KOPT-K1 (cell line): ENCODE data around the gene GIGYF2.
"Not testable (repeated sequence)": the region's sequence is repeated elsewhere in the genome, so short reads cannot be mapped to it uniquely, and the experiment has no call there.

ENCODE experiments used
- H3K27ac ChIP-seq: fragments of 200-600 bp; sonication (generic); 2 replicates; pipeline ENCODE4 v1.5.1; 2016; ENCODE audit warnings: antibody characterized with exemption, mild to moderate bottlenecking, low read depth, low read length; ENCODE audit not compliant: poor library complexity, severe bottlenecking
- H3K36me3 ChIP-seq: fragments of 200-600 bp; sonication (generic); 2 replicates; pipeline ENCODE4 v1.5.1; 2017; ENCODE audit warnings: antibody characterized with exemption, mild to moderate bottlenecking, low read length, moderate library complexity; ENCODE audit not compliant: insufficient read depth
- H3K9me3 ChIP-seq: fragments of 200-600 bp; sonication (generic); 2 replicates; pipeline ENCODE4 v1.5.1; 2017; ENCODE audit warnings: antibody characterized with exemption, low read length, mild to moderate bottlenecking; ENCODE audit not compliant: insufficient read depth, poor library complexity, severe bottlenecking

GIGYF2 gene

GRCh38 chr2:232838406-232838874 is 141.3 kb downstream of the GIGYF2 start:
- Histone ChIP-seq H3K9me3 (no peaks in the 10 kb centered on the region), H3K36me3 (peaks cover 82% of the 10 kb centered on the region), H3K27ac (peak overlapping the region; percentile 70)

DNA sequence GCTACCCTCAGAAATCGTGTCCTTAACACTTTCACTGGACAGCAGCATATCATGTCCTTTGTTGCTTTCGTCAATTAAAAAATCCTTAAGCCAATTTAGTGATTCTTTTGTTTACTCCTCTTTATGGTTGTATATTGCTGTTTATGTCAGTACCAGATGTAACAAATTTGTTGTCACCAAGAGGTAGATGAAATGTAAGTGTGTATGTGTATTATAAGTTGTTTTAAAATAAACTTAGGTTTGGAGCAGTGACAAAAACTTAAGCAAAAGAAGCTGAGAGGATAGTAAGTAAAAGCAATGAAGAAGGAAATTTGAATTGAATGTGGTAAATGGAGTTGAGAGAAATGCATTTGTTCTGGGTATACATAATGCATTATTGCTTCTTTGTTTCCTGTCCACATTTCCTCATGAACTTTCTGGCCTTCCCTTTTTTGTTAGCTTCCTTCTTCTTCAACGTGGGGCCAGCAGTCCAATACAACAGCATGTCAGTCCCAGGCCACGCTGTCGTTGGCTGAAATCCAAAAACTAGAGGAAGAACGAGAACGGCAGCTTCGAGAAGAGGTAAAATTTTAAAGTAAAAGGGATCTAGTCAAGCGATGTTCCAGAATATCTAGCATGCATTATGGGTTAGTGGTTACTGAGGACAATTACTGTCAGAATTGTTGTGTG is 142.4 kb downstream of the GIGYF2 start:
- H3K36me3 ChIP-seq, result peaks cover 82% of the 10 kb centered on the region
- H3K9me3 ChIP-seq, result no peaks in the 10 kb centered on the region
- H3K27ac ChIP-seq, result peak overlapping the region; percentile 70

GRCh38 chr2:232842689-232843088 is 145.6 kb downstream of the GIGYF2 start:
- Histone ChIP-seq H3K27ac (no peak overlapping the region), H3K36me3 (peaks cover 87% of the 10 kb centered on the region), H3K9me3 (no peaks in the 10 kb centered on the region)

DNA sequence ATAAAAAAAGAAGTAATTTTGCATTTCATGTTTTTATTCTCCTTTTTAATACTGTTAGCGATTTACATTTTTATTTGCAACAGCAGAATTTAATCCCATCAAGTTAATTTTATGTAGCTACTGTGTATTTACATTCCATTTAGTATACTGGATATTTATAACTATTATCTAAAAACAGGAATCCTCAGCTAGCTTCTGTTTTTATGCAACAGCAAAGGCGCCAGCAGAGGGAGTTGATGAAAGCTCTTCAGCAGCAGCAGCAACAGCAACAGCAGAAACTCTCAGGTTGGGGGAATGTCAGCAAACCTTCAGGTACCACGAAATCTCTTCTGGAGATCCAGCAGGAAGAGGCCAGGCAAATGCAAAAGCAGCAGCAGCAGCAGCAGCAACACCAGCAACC is 146.7 kb downstream of the GIGYF2 start:
- Histone ChIP-seq H3K9me3 (no peaks in the 10 kb centered on the region), H3K27ac (no peak overlapping the region), H3K36me3 (peaks cover 96% of the 10 kb centered on the region)

- H3K9me3 ChIP-seq, result no peaks in the 10 kb centered on the region
Measured at GRCh38 chr2:232846055-232846454, 148.9 kb downstream of the GIGYF2 start.

DNA sequence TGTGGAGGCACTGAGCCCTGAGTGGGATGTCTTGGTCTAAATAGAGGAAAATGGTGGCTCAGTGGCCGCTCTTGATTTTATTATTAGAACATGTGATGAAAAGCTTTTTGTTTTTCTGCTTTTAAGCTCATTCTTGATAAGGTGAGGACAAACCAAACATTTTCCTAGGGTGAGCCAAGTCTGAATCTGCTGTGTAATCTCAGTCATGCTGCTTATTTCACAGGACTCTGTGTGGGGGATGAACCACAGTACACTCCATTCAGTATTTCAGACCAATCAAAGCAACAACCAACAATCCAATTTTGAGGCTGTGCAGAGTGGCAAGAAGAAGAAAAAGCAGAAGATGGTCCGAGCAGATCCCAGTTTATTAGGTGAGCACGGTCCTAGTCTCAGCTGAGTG is 152.9 kb downstream of the GIGYF2 start:
- Histone ChIP-seq H3K27ac (no peak overlapping the region), H3K9me3 (no peaks in the 10 kb centered on the region), H3K36me3 (peaks cover 87% of the 10 kb centered on the region)

More at GRCh38 chr2:232846055-232846454, 148.9 kb downstream of the GIGYF2 start:
- no peak overlapping the region for H3K27ac ChIP-seq
- peaks cover 99% of the 10 kb centered on the region for H3K36me3 ChIP-seq

DNA sequence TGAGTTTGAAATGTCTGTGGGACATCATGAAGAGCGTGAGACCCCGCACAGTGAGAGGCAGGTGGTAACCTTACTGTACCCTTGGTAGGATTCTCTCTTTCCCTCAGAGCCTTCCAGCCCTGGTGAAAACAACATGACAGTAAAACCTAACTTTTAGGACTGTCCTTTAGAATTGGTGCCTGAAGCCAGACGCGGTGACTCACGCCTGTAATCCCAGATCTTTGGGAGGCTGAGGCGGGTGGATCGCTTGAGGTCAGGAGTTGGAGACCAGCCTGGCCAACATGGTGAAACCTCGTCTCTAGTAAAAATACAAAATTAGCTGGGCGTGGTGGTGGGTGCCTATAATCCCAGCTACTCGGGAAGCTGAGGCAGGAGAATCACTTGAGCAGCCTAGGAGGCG is 154.9 kb downstream of the GIGYF2 start:
- H3K36me3 ChIP-seq, result peaks cover 87% of the 10 kb centered on the region
- H3K27ac ChIP-seq, H3K9me3 ChIP-seq: not testable (repeated sequence)

- no peak overlapping the region for H3K27ac ChIP-seq
- H3K9me3 ChIP-seq, result no peaks in the 10 kb centered on the region
- H3K36me3 ChIP-seq, result peaks cover 87% of the 10 kb centered on the region
Measured at GRCh38 chr2:232852676-232853075, 155.5 kb downstream of the GIGYF2 start.

DNA sequence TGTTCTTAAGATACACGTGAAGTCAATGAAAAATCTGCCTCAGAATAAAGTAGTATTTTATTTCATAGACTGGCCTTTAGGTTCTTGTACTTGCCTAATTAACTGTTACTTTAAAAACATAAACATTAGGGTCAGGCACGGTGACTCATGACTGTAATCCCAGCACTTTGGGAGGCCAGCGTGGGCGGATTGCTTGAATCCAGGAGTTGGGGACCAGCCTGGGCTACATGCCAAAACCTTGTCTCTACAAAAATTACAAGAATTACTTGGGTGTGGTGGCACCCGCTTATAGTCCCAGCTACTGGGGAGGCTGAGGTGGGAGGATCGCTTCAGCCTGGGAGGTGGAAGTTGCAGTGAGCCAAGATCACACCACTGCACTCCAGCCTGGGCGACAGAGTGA is 157.0 kb downstream of the GIGYF2 start:
- Histone ChIP-seq H3K27ac (no peak overlapping the region), H3K9me3 (no peaks in the 10 kb centered on the region), H3K36me3 (peaks cover 87% of the 10 kb centered on the region)

DNA sequence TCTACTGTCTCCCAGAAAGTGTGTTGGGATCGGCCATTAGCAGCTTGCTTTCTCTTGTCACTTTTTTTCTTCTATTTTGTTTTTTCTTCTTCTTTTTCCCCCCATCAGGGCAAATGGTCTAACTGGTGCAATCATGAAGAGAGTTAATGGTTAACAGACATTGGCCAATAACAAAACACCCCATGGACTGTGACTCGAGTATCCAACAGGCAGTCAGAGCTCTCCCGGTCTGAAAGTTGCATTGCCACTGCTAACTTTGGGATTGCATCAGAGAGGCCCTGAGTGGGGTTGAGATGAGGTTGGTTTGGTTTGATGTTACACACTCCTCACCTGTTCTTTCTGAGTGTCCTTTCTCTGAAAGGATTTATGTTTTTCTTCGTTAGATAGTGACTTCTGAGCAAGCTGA is 160.0 kb downstream of the GIGYF2 start:
- Histone ChIP-seq H3K27ac (no peak overlapping the region), H3K36me3 (peaks cover 80% of the 10 kb centered on the region), H3K9me3 (no peaks in the 10 kb centered on the region)

GRCh38 chr2:232859385-232859916 is 162.3 kb downstream of the GIGYF2 start:
- Histone ChIP-seq H3K9me3 (no peaks in the 10 kb centered on the region), H3K27ac (no peak overlapping the region)

DNA sequence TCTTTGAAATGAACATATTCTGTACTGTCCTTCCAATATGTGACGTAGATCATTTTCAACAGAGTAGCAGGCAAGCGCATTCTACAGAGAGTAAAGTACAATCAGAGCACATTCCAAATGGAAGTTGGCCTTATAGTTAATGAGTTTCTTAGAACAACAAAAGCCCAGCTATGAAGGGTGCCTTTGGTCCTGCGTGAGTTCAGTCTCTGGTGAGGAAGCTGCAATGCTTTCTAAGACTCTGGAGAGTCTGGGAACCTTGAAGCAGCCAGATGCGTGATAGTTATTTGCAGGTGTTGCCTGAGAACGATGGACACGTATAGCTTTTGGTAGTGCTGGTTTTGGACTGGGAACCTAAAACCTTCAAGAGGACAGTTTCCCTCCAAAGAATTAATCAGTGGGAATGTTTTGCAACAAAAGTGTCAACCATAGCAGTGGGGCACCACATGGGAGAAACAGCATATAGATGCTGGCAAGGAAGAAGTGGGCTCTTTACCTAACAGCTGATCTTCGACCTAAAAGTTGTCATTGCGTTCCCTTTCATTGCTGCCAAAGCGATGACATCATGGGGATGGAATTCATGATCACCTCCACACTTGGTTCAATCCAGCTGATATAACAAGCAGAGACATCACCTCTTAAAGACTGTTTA is 163.6 kb downstream of the GIGYF2 start:
- H3K27ac ChIP-seq, result no peak overlapping the region
- H3K9me3 ChIP-seq, result no peaks in the 10 kb centered on the region
- peaks cover 57% of the 10 kb centered on the region for H3K36me3 ChIP-seq

More at GRCh38 chr2:232859385-232859916, 162.3 kb downstream of the GIGYF2 start:
- peaks cover 68% of the 10 kb centered on the region for H3K36me3 ChIP-seq

GRCh38 chr2:232861353-232861752 is 164.2 kb downstream of the GIGYF2 start:
- H3K36me3 ChIP-seq, result peaks cover 51% of the 10 kb centered on the region
- no peaks in the 10 kb centered on the region for H3K9me3 ChIP-seq
- H3K27ac ChIP-seq, result no peak overlapping the region

DNA sequence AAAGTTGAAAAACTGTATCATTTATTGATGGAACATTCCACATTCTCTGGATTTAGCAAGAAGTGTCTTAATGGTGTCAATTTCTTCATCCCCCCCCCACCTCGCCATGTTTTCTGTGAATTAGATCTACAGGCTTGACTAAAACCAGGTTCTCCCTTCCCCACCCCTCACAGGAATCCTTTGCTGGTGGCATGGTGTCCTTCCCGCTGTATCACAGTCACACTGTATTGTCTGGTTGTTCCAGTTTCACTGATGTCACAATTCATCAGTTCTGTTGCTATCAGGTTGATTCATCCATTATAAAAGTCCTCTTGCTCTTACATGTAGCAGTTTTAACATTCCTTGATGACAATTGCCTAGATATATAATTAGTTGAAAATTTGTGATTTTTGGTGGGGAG is 166.9 kb downstream of the GIGYF2 start:
- H3K36me3 ChIP-seq, result peaks cover 24% of the 10 kb centered on the region
- H3K9me3 ChIP-seq, result no peaks in the 10 kb centered on the region
- H3K27ac ChIP-seq, result no peak overlapping the region

GRCh38 chr2:232865165-232865564 is 168.0 kb downstream of the GIGYF2 start:
- Histone ChIP-seq H3K36me3 (peaks cover 13% of the 10 kb centered on the region), H3K27ac (no peak overlapping the region)

More at GRCh38 chr2:232865165-232865564, 168.0 kb downstream of the GIGYF2 start:
- H3K9me3 ChIP-seq, result no peaks in the 10 kb centered on the region
